HG02678 (cell line): ENCODE measurements around the gene SMAGP.
"Not testable (repeated sequence)": the region's sequence is repeated elsewhere in the genome, so short reads cannot be mapped to it uniquely, and the experiment has no call there.

Source experiments
- ATAC-seq: cut with Tn5 transposase; IDR thresholded peaks from one replicate; pipeline ENCODE4 v1.9.1; 2021; ENCODE audit warnings: mild to moderate bottlenecking, moderate library complexity; ENCODE audit not compliant: unreplicated experiment

SMAGP gene

GRCh38 chr12:51227112-51227511 is 43.1 kb downstream of the SMAGP start:
- ATAC-seq = not testable (repeated sequence)

- no peak for ATAC-seq
Observed at GRCh38 chr12:51225771-51226170, 44.4 kb downstream of the SMAGP start.

- no peak for ATAC-seq
Observed at GRCh38 chr12:51225234-51225633, 45.0 kb downstream of the SMAGP start.

- ATAC-seq = no peak
Observed at GRCh38 chr12:51224625-51225024, 45.6 kb downstream of the SMAGP start.

- ATAC-seq = no peak
Observed at GRCh38 chr12:51222461-51222860, 47.8 kb downstream of the SMAGP start.

- not testable (repeated sequence) for ATAC-seq
Observed at GRCh38 chr12:51219857-51220256, 50.4 kb downstream of the SMAGP start.

GRCh38 chr12:51219322-51219721 is 50.9 kb downstream of the SMAGP start:
- ATAC-seq = no peak

GRCh38 chr12:51218607-51219161 is 51.5 kb downstream of the SMAGP start:
- ATAC-seq = no peak

- peak; percentile 77 for ATAC-seq
Observed at GRCh38 chr12:51217968-51218606, 52.1 kb downstream of the SMAGP start, which contains the start of gene POU6F1. TSS of gene POU6F1 (minus strand) at chr12:51218062. CDS start at chr12:51206836, 11,226 bp downstream.

- peak; percentile 36 for ATAC-seq
Observed at GRCh38 chr12:51217133-51217967, 52.9 kb downstream of the SMAGP start.

GRCh38 chr12:51216642-51217041 is 53.6 kb downstream of the SMAGP start:
- no peak for ATAC-seq

GRCh38 chr12:51214895-51215294 is 55.3 kb downstream of the SMAGP start:
- no peak for ATAC-seq

- ATAC-seq = no peak
Observed at GRCh38 chr12:51210690-51211395, 59.4 kb downstream of the SMAGP start.

- ATAC-seq = no peak
Observed at GRCh38 chr12:51209259-51209658, 61.0 kb downstream of the SMAGP start.

- ATAC-seq = no peak
Observed at GRCh38 chr12:51208016-51208660, 62.1 kb downstream of the SMAGP start.

GRCh38 chr12:51205350-51205749 is 64.9 kb downstream of the SMAGP start:
- no peak for ATAC-seq

GRCh38 chr12:51202718-51203117 is 67.5 kb downstream of the SMAGP start:
- no peak for ATAC-seq

- ATAC-seq = no peak
Observed at GRCh38 chr12:51200806-51201205, 69.4 kb downstream of the SMAGP start.

- no peak for ATAC-seq
Observed at GRCh38 chr12:51200156-51200555, 70.1 kb downstream of the SMAGP start.

- ATAC-seq = no peak
Observed at GRCh38 chr12:51199366-51199945, 70.8 kb downstream of the SMAGP start.
